Measurements from ENCODE around the gene TREX2. TPM values are rescaled to one million over a fixed set of nuclear protein-coding genes. Genes with fewer than 3 reads are reported as not detected.

TREX2 gene
- total RNA-seq, 1 experiment from 2014 or later, result not detected

DNA sequence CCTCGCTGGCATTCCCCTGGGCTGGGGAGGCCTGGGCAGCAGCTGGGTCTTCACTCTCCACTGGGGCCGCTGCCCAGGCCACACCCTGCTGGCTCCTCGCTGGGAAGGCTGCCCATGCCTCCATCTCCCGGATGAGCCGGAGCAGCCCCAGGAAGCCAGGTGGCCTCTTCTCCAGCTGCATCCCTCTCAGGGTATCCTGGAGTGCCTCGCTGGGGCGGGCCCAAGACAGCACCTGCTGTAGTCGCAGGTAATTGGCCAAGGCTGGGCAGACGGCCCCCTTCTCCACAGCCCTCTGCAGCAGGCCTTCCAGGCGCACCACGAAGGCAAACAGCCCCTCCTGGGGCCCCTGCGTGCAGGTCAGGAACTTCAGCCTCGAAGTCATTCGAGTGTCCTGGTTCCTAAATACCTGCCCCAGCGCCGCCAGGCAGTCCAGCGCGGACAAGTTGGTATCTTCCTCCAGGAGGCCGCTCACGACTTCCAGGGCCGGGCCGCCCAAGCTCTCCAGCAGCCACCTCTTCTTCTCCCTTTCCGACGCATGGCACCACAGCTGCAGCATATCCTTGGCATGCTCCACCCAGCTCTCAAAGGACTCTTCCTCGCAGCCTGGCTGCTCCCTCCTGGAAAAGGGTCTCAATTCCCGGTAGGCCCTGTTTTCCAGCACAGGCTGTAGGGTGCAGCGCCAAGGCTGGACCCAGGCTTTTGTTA is 48.4 kb downstream of the TREX2 start:
- DNase-seq (ENCODE audit: low spot score), result no peak
- in situ Hi-C loops (cut with HindIII; ENCODE audit: low sequenced_read_pairs), result no loop called here

GRCh38 chrX:153396320-153397195 is 49.3 kb downstream of the TREX2 start:
- in situ Hi-C loops (cut with HindIII; ENCODE audit: low sequenced_read_pairs), result no loop called here
- no peak for DNase-seq (ENCODE audit: low spot score)

- in situ Hi-C loops (cut with HindIII; ENCODE audit: low sequenced_read_pairs), result no loop called here
- DNase-seq (ENCODE audit: low spot score), result no peak
Observed at GRCh38 chrX:153395613-153396319, 50.1 kb downstream of the TREX2 start.

- in situ Hi-C loops (cut with HindIII; ENCODE audit: low sequenced_read_pairs), result no loop called here
- no peak for DNase-seq (ENCODE audit: low spot score)
Observed at GRCh38 chrX:153394612-153395011, 51.2 kb downstream of the TREX2 start.

Other genes starting within 250 kb of the TREX2 start
- gene PNMA6F, start 124.3 kb downstream of the TREX2 start, total RNA-seq (2014; rRNA removed; shearing (Covaris generic)), result 0.03 TPM in 1 of 2 replicates, not detected in the other
- 1.8 and 2.9 TPM in 2 replicates for gene ZNF275, start 111.9 kb downstream of the TREX2 start, total RNA-seq (2014; rRNA removed; shearing (Covaris generic))
- not detected in 2 replicates for gene PNMA6E, start 44.7 kb downstream of the TREX2 start, total RNA-seq (2014; rRNA removed; shearing (Covaris generic))
- gene ZFP92, start 34.6 kb downstream of the TREX2 start, total RNA-seq (2014; rRNA removed; shearing (Covaris generic)), result not detected in 2 replicates
- gene HAUS7, start 24.5 kb upstream of the TREX2 start, total RNA-seq (2014; rRNA removed; shearing (Covaris generic)), result 50.8 and 63.6 TPM in 2 replicates
- not detected in 2 replicates for gene BGN, start 48.9 kb upstream of the TREX2 start, total RNA-seq (2014; rRNA removed; shearing (Covaris generic))
- gene ATP2B3, start 71.6 kb upstream of the TREX2 start, total RNA-seq (2014; rRNA removed; shearing (Covaris generic)), result not detected in 2 replicates
- 43.7 and 62.8 TPM in 2 replicates for gene CCNQ, start 153.1 kb upstream of the TREX2 start, total RNA-seq (2014; rRNA removed; shearing (Covaris generic))
- gene DUSP9, start 201.1 kb upstream of the TREX2 start, total RNA-seq (2014; rRNA removed; shearing (Covaris generic)), result 0.20 and 2.5 TPM in 2 replicates
- gene PNCK, start 227.8 kb upstream of the TREX2 start, total RNA-seq (2014; rRNA removed; shearing (Covaris generic)), result 0.74 TPM in 1 of 2 replicates, not detected in the other
- 13.1 and 14.5 TPM in 2 replicates for gene SLC6A8, start 241.9 kb upstream of the TREX2 start, total RNA-seq (2014; rRNA removed; shearing (Covaris generic))

Measured in G401 (cell line).